Tibial nerve (tissue), 4 donors: ENCODE data around the gene MBLAC1. TPM values are rescaled to one million over a fixed set of nuclear protein-coding genes. Genes with fewer than 3 reads are reported as not detected.
A peak's percentile ranks its signal among the peaks of the same experiment; 100 is the strongest.

Experiments used
- DNase-seq, 2 donors: peaks; one replicate each; pipeline ENCODE4 v3.0.0-alpha.2; 2019; ENCODE audit warnings: low spot score in 2 of 2
- H3K27ac ChIP-seq, 4 donors: fragments of 200-600 bp; sonication (generic) in 3 of 4; one replicate each; pipeline ENCODE4 v1.5.1; 2017 to 2019; ENCODE audit warnings: mild to moderate bottlenecking in 1 of 4
- H3K27me3 ChIP-seq, 2 donors: fragments of 200-600 bp; sonication (generic) in 1 of 2; one replicate each; pipeline versions ENCODE4 v1.5.1 to v1.6.0; 2017 to 2019
- H3K36me3 ChIP-seq, 3 donors: fragments of 200-600 bp; sonication (generic); one replicate each; pipeline ENCODE4 v1.5.1; 2018 to 2019
- H3K4me1 ChIP-seq, 4 donors: fragments of 200-600 bp; sonication (generic) in 3 of 4; one replicate each; pipeline ENCODE4 v1.5.1; 2017 to 2019
- H3K4me3 ChIP-seq, 4 donors: fragments of 200-600 bp; sonication (generic) in 3 of 4; one replicate each; pipeline ENCODE4 v1.5.1; 2017 to 2019; ENCODE audit warnings: mild to moderate bottlenecking in 1 of 4, moderate library complexity in 1 of 4
- H3K9me3 ChIP-seq, 4 donors: fragments of 200-600 bp; sonication (generic) in 3 of 4; one replicate each; pipeline ENCODE4 v1.5.1; 2017 to 2019
- EP300 ChIP-seq, 2 donors: sonication (generic); formaldehyde crosslinking; IDR thresholded peaks; one replicate each; pipeline ENCODE4 v1.6.1; 2017; ENCODE audit warnings: antibody characterized with exemption in 2 of 2, mild to moderate bottlenecking in 1 of 2
- POLR2A ChIP-seq, 2 donors: fragments of 450-650 bp; IDR thresholded peaks; one replicate each; pipeline ENCODE4 v1.6.1; 2017; ENCODE audit warnings: antibody characterized with exemption in 2 of 2, mild to moderate bottlenecking in 2 of 2, moderate library complexity in 2 of 2
- WGBS, 2 donors: methylation state at CpG; one replicate each; pipeline ENCODE4 v1.1.5; 2018; 5-methylcytosine and 5-hydroxymethylcytosine counted together
- total RNA-seq, 4 donors: library from RNA; depleted of rRNA; stranded (reverse); fragments of >200 nt; gene quantifications; one replicate each; pipeline ENCODE4 v1.1.0, GENCODE V29; 2016
- TF ChIP-seq, protein P1 (sequence below), 5 experiments: fragments of 200-600 bp in 3 of 5; fragments of 450-650 bp in 2 of 5; sonication (generic) in 3 of 5; IDR thresholded peaks; one replicate each; pipeline ENCODE4 v1.5.1; 2016 to 2019; ENCODE audit warnings: antibody characterized with exemption in 5 of 5, mild to moderate bottlenecking in 3 of 5, moderate library complexity in 2 of 5

Gene MBLAC1
- total RNA-seq, 4 donors from 2014 or later = 3.9 to 9.2 (median 6.9) TPM

DNA sequence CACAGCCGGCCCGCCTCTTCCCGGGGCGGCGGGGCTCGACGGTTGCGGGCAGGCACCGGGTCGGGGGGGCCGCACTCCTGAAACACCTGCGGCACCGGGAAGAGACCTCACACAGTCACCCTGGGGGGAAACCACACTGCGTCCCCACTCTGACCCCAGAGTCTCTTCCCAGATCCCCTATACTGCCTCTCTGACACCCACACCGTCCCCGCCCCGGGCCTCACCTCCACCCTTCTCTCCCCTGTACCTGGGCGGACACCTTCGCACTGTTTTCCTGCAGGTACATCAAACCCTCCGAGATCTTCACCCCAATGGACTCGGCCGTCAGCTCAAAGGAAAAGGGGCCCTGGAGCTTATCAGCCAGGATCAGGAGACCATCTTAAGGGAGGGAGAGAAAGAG lies 45.1 kb downstream of the MBLAC1 start:
- Histone ChIP-seq H3K9me3 (no peaks in the 10 kb centered on the region), H3K4me3 (peak overlapping the region; percentile 22 to 51 (median 36)), H3K27me3 (peaks cover 0 to 12% of the 10 kb centered on the region in 2 donors), H3K27ac (no peak overlapping the region), H3K36me3 (no peaks in the 10 kb centered on the region), H3K4me1 (peaks cover 0 to 46% (median 28%) of the 10 kb centered on the region in 4 donors)
- DNase-seq = no peak
- TF ChIP-seq POLR2A (IDR thresholded peaks at IDR 0.05) = no peak
- TF ChIP-seq, protein P1, sequence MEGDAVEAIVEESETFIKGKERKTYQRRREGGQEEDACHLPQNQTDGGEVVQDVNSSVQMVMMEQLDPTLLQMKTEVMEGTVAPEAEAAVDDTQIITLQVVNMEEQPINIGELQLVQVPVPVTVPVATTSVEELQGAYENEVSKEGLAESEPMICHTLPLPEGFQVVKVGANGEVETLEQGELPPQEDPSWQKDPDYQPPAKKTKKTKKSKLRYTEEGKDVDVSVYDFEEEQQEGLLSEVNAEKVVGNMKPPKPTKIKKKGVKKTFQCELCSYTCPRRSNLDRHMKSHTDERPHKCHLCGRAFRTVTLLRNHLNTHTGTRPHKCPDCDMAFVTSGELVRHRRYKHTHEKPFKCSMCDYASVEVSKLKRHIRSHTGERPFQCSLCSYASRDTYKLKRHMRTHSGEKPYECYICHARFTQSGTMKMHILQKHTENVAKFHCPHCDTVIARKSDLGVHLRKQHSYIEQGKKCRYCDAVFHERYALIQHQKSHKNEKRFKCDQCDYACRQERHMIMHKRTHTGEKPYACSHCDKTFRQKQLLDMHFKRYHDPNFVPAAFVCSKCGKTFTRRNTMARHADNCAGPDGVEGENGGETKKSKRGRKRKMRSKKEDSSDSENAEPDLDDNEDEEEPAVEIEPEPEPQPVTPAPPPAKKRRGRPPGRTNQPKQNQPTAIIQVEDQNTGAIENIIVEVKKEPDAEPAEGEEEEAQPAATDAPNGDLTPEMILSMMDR (IDR thresholded peaks at IDR 0.05) = no peak
- TF ChIP-seq EP300 (IDR thresholded peaks at IDR 0.05) = no peak
- 36 to 41% methylated on average over 18 to 20 of the region's 22 CpGs for WGBS, 2 donors

- Histone ChIP-seq H3K4me3 (no peak overlapping the region), H3K27me3 (peaks cover 0 to 12% of the 10 kb centered on the region in 2 donors), H3K9me3 (no peaks in the 10 kb centered on the region), H3K27ac (no peak overlapping the region), H3K36me3 (no peaks in the 10 kb centered on the region), H3K4me1 (peaks cover 0 to 39% (median 18%) of the 10 kb centered on the region in 4 donors)
- TF ChIP-seq, protein P1 (IDR thresholded peaks at IDR 0.05) = no peak
- TF ChIP-seq EP300 (IDR thresholded peaks at IDR 0.05) (no peak), POLR2A (IDR thresholded peaks at IDR 0.05) (no peak)
- no peak for DNase-seq
- 91 to 92% methylated on average over 11 of the region's 11 CpGs for WGBS, 2 donors
Measured at GRCh38 chr7:100173806-100174495, 47.2 kb downstream of the MBLAC1 start.

- no peak for TF ChIP-seq POLR2A (IDR thresholded peaks at IDR 0.05)
- TF ChIP-seq, protein P1 (IDR thresholded peaks at IDR 0.05) = no peak
- TF ChIP-seq EP300 (IDR thresholded peaks at IDR 0.05) = no peak
- no peak overlapping the region for H3K27ac ChIP-seq
- H3K9me3 ChIP-seq = no peaks in the 10 kb centered on the region
- no peaks in the 10 kb centered on the region for H3K36me3 ChIP-seq
- peaks cover 0 to 12% of the 10 kb centered on the region in 2 donors for H3K27me3 ChIP-seq
- H3K4me3 ChIP-seq = no peak overlapping the region
- no peak for DNase-seq
- peaks cover 0 to 34% (median 18%) of the 10 kb centered on the region in 4 donors for H3K4me1 ChIP-seq
- WGBS, 2 donors = 77 to 83% methylated on average over 5 of the region's 5 CpGs
Measured at GRCh38 chr7:100174582-100174981, 47.8 kb downstream of the MBLAC1 start.

GRCh38 chr7:100175296-100175935 lies 48.6 kb downstream of the MBLAC1 start:
- DNase-seq = no peak
- no peaks in the 10 kb centered on the region for H3K9me3 ChIP-seq

More at GRCh38 chr7:100175296-100175935, 48.6 kb downstream of the MBLAC1 start:
- Histone ChIP-seq H3K27me3 (peaks cover 0 to 12% of the 10 kb centered on the region in 2 donors), H3K36me3 (no peaks in the 10 kb centered on the region), H3K4me1 (peaks cover 0 to 34% (median 18%) of the 10 kb centered on the region in 4 donors), H3K27ac (no peak overlapping the region), H3K4me3 (no peak overlapping the region)
- WGBS, 2 donors = 88 to 93% methylated on average over 14 of the region's 14 CpGs
- TF ChIP-seq POLR2A (IDR thresholded peaks at IDR 0.05) = no peak
- TF ChIP-seq, protein P1 (IDR thresholded peaks at IDR 0.05) = no peak
- TF ChIP-seq EP300 (IDR thresholded peaks at IDR 0.05) = no peak
